ENCODE measurements around the gene EMC6. TPM values are rescaled to one million over a fixed set of nuclear protein-coding genes. Genes with fewer than 3 reads are reported as not detected.

Gene EMC6
- total RNA-seq, 1 donor from 2014 or later = 69.4 TPM

- intact Hi-C loops (cut with micrococcal nuclease) = no loop called here
- no peak overlapping the region for H3K4me3 Mint-ChIP-seq
- peak overlapping the region; percentile 12 for H3K27ac Mint-ChIP-seq
- H3K4me1 Mint-ChIP-seq = peaks cover 56% of the 10 kb centered on the region
- no peaks in the 10 kb centered on the region for H3K9me3 Mint-ChIP-seq
- no peaks in the 10 kb centered on the region for H3K27me3 Mint-ChIP-seq
- H3K36me3 Mint-ChIP-seq (ENCODE audit: low read depth) = peaks cover 78% of the 10 kb centered on the region
- DNase-seq = no peak
These were observed 49.6 kb downstream of the EMC6 start for GRCh38 chr17:3718201-3718600.

DNA sequence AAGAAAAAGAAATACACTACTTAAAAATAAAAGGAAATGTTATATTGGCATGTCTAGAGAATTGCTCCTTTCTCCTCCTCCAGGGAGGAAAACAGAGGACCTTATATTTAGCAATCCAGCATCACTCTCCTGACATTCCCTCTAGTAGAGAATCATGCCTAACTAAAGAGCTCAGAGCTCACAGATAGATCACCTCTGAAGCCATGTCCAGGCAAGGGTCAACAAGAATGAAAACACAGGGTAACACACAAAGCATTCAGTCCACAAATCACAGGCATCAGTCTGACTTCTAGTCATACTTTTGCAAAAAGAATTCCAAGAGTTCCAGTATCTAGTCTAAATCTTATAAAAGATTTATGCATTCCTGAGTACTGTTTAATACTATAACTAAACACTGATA is 50.7 kb downstream of the EMC6 start:
- H3K9me3 Mint-ChIP-seq = no peaks in the 10 kb centered on the region
- H3K27me3 Mint-ChIP-seq = no peaks in the 10 kb centered on the region
- H3K36me3 Mint-ChIP-seq (ENCODE audit: low read depth) = peaks cover 74% of the 10 kb centered on the region
- H3K27ac Mint-ChIP-seq = no peak overlapping the region
- no peak for DNase-seq
- intact Hi-C loops (cut with micrococcal nuclease) = no loop called here
- peaks cover 53% of the 10 kb centered on the region for H3K4me1 Mint-ChIP-seq
- H3K4me3 Mint-ChIP-seq = peak overlapping the region; percentile 17

Other genes starting within 250 kb of the EMC6 start
- not detected in 2 replicates for gene OR1E2, start 235.0 kb upstream of the EMC6 start, total RNA-seq
- not detected in 2 replicates for gene SPATA22, start 197.0 kb upstream of the EMC6 start, total RNA-seq
- gene ASPA, start 192.8 kb upstream of the EMC6 start, total RNA-seq = not detected in 2 replicates
- 0.16 and 0.31 TPM in 2 replicates for gene TRPV3, start 111.0 kb upstream of the EMC6 start, total RNA-seq
- 6.1 and 8.2 TPM in 2 replicates for gene TRPV1, start 59.4 kb upstream of the EMC6 start, total RNA-seq
- 20.6 and 21.2 TPM in 2 replicates for gene SHPK, start 32.6 kb upstream of the EMC6 start, total RNA-seq
- 46.7 and 48.1 TPM in 2 replicates for gene CTNS, start 32.1 kb upstream of the EMC6 start, total RNA-seq
- 28.7 and 29.0 TPM in 2 replicates for gene TAX1BP3, start 234 bp upstream of the EMC6 start, total RNA-seq
- gene P2RX5, start 27.3 kb downstream of the EMC6 start, total RNA-seq = 92.3 and 92.8 TPM in 2 replicates
- gene HASPIN, start 55.1 kb downstream of the EMC6 start, total RNA-seq = 25.1 and 25.3 TPM in 2 replicates
- gene ITGAE, start 132.4 kb downstream of the EMC6 start, total RNA-seq = 31.1 and 33.9 TPM in 2 replicates
- gene NCBP3, start 177.4 kb downstream of the EMC6 start, total RNA-seq = 45.9 and 52.1 TPM in 2 replicates
- gene CAMKK1, start 224.2 kb downstream of the EMC6 start, total RNA-seq = 8.6 and 9.2 TPM in 2 replicates
- 0.47 and 0.78 TPM in 2 replicates for gene P2RX1, start 247.7 kb downstream of the EMC6 start, total RNA-seq